Ishikawa (cell line): Measurements from ENCODE around the gene PDE6B.

ENCODE experiments used
- CEBPB ChIP-seq: IDR thresholded peaks from 2 replicates; pipeline ENCODE4 v1.6.1; 2012
- CREB1 ChIP-seq: IDR thresholded peaks from 2 replicates; pipeline ENCODE4 v1.6.1; 2012; ENCODE audit warnings: low read depth
- EGR1 ChIP-seq: IDR thresholded peaks from 2 replicates; pipeline ENCODE4 v1.6.1; 2012
- EP300 ChIP-seq: IDR thresholded peaks from 2 replicates; pipeline ENCODE4 v1.6.1; 2012; ENCODE audit warnings: borderline replicate concordance
- FOXM1 ChIP-seq: IDR thresholded peaks from 2 replicates; pipeline ENCODE4 v1.6.1; 2012; ENCODE audit warnings: low read depth, borderline replicate concordance
- MAX ChIP-seq: IDR thresholded peaks from 2 replicates; pipeline ENCODE4 v1.6.1; 2012
- NFIC ChIP-seq: IDR thresholded peaks from 2 replicates; pipeline ENCODE4 v1.6.1; 2012
- RAD21 ChIP-seq: IDR thresholded peaks from 2 replicates; pipeline ENCODE4 v1.6.1; 2012; ENCODE audit warnings: low read depth
- REST ChIP-seq: IDR thresholded peaks from 2 replicates; pipeline ENCODE4 v1.6.1; 2012; ENCODE audit warnings: low read depth, mild to moderate bottlenecking
- TAF1 ChIP-seq: IDR thresholded peaks from 2 replicates; pipeline ENCODE4 v1.6.1; 2012; ENCODE audit warnings: low read depth, mild to moderate bottlenecking
- TCF12 ChIP-seq: IDR thresholded peaks from 2 replicates; pipeline ENCODE4 v1.6.1; 2012; ENCODE audit warnings: low read depth
- TEAD4 ChIP-seq: IDR thresholded peaks from 2 replicates; pipeline ENCODE4 v1.6.1; 2012
- USF1 ChIP-seq: IDR thresholded peaks from 2 replicates; pipeline ENCODE4 v1.6.1; 2012
- YY1 ChIP-seq: IDR thresholded peaks from 2 replicates; pipeline ENCODE4 v1.6.1; 2012; ENCODE audit warnings: low read depth
- ZBTB7A ChIP-seq: IDR thresholded peaks from 2 replicates; pipeline ENCODE4 v1.6.1; 2012; ENCODE audit warnings: low read depth

The PDE6B gene

GRCh38 chr4:675036-675882, 49.9 kb downstream of the PDE6B start:
- no peak for TF ChIP-seq EGR1
- no peak for TF ChIP-seq REST
- no peak for TF ChIP-seq CREB1
- TF ChIP-seq YY1 = no peak
- TF ChIP-seq TCF12 = no peak
- no peak for TF ChIP-seq EP300
- no peak for TF ChIP-seq NFIC
- TF ChIP-seq TEAD4 = no peak
- TF ChIP-seq ZBTB7A = no peak
- no peak for TF ChIP-seq USF1
- no peak for TF ChIP-seq TAF1
- no peak for TF ChIP-seq FOXM1
- TF ChIP-seq CEBPB = no peak
- TF ChIP-seq RAD21 = no peak
- no peak for TF ChIP-seq MAX

- no peak for TF ChIP-seq CEBPB
- no peak for TF ChIP-seq USF1
- no peak for TF ChIP-seq REST
- no peak for TF ChIP-seq EGR1
- TF ChIP-seq ZBTB7A = no peak
- TF ChIP-seq FOXM1 = no peak
- no peak for TF ChIP-seq TCF12
- no peak for TF ChIP-seq RAD21
- TF ChIP-seq TAF1 = no peak
- no peak for TF ChIP-seq EP300
- TF ChIP-seq YY1 = no peak
- TF ChIP-seq NFIC = no peak
- TF ChIP-seq MAX = no peak
Measured at GRCh38 chr4:675980-676870, 50.9 kb downstream of the PDE6B start.

GRCh38 chr4:676871-677235, 51.5 kb downstream of the PDE6B start:
- TF ChIP-seq FOXM1 (no peak), ZBTB7A (no peak), RAD21 (no peak), MAX (no peak), NFIC (no peak)

- TF ChIP-seq NFIC (no peak), MAX (peak; percentile 68), TCF12 (0 out of 2 replicates have a peak, but pooled peaks have one; percentile 16), USF1 (no peak), EGR1 (peak; percentile 88), TAF1 (no peak)
Measured at GRCh38 chr4:677431-678293, 52.3 kb downstream of the PDE6B start.
